Measurements from ENCODE around the gene LINC01488. TPM values are rescaled to one million over a fixed set of nuclear protein-coding genes. Genes with fewer than 3 reads are reported as not detected.

LINC01488 gene
- total and polyA plus RNA-seq, 9 of the 15 experiments (the other 6 are each of a cell fraction or from before 2014, with no cell fraction given), result not detected

- 0 out of 4 replicates have a peak, but pooled peaks of 1 of the 2 experiments have one; percentile 10 for TF ChIP-seq MNT (conservative IDR thresholded peaks at IDR 0.05)
- no peak for TF ChIP-seq ZNF23 (CRISPR knock-in tag; IDR thresholded peaks at IDR 0.05)
- no peak for TF ChIP-seq ATF7 (IDR thresholded peaks at IDR 0.05)
- TF ChIP-seq GATA2 (CRISPR knock-in tag; IDR thresholded peaks at IDR 0.05), result 0 out of 2 replicates have a peak, but pooled peaks have one; percentile 29
- TF ChIP-seq ARNT (IDR thresholded peaks at IDR 0.05), result peak in 1 of 2 experiments; percentile 11; a peak in 1 of 4 replicates
- TF ChIP-seq SMARCA4 (IDR thresholded peaks at IDR 0.05), result peak; percentile 35; the same call in 1 of the 2 replicates
- TF ChIP-seq FOSL1 (tag; conservative IDR thresholded peaks at IDR 0.05), result peak; percentile 63; the same call in 1 of the 2 replicates
- 0 out of 2 replicates have a peak, but pooled peaks have one; percentile 9 for TF ChIP-seq GATAD2A (IDR thresholded peaks at IDR 0.05)
- TF ChIP-seq SMARCB1 (IDR thresholded peaks at IDR 0.05; ENCODE audit: insufficient read length, low read depth), result no peak
- TF ChIP-seq GMEB1 (CRISPR knock-in tag; IDR thresholded peaks at IDR 0.05), result no peak
- 0 out of 4 replicates have a peak, but pooled peaks of 1 of the 2 experiments have one; percentile 8 for TF ChIP-seq FOXK2 (conservative IDR thresholded peaks at IDR 0.05 in 1 of 2, IDR thresholded peaks at IDR 0.05 in 1 of 2; ENCODE audit: low read depth in 2 of 2)
- TF ChIP-seq L3MBTL2 (IDR thresholded peaks at IDR 0.05), result no peak
- TF ChIP-seq TRIM24 (IDR thresholded peaks at IDR 0.05), result 0 out of 4 replicates have a peak, but pooled peaks have one; percentile 3
These were observed 31.2 kb upstream of the LINC01488 start (continued) for GRCh38 chr11:69450064-69450856.

All from K562 (cell line).